Measurements from ENCODE around the gene FFAR2.

The FFAR2 gene

GRCh38 chr19:35491836-35492360 is 43.8 kb downstream of the FFAR2 start:
- DNase-seq, result no peak

GRCh38 chr19:35493971-35494370 is 45.9 kb downstream of the FFAR2 start:
- no peak for DNase-seq

GRCh38 chr19:35495107-35496064 is 47.3 kb downstream of the FFAR2 start:
- DNase-seq, result peak; percentile 59 to 63

GRCh38 chr19:35497406-35497805 is 49.3 kb downstream of the FFAR2 start:
- DNase-seq, result no peak

- no peak for DNase-seq
Observed at GRCh38 chr19:35498220-35498619, 50.2 kb downstream of the FFAR2 start.

- no peak for DNase-seq
Observed at GRCh38 chr19:35498984-35499527, 51.0 kb downstream of the FFAR2 start.

- DNase-seq, result no peak
Observed at GRCh38 chr19:35500611-35501010, 52.6 kb downstream of the FFAR2 start.
